ENCODE measurements around the gene FCER1A.

GRCh38 chr1:159339536-159339935 is 37.4 kb downstream of the FCER1A start:
- TF ChIP-seq EZH2 (IDR thresholded peaks at IDR 0.05): no peak
- TF ChIP-seq POLR2AphosphoS5 (IDR thresholded peaks at IDR 0.05; ENCODE audit: borderline replicate concordance, low read depth, low read length): no peak
- no peak for TF ChIP-seq FOXP2 (optimal IDR thresholded peaks at IDR 0.05; ENCODE audit: control extremely low read depth, extremely low read length, insufficient read depth)
